HG02571 (cell line): ENCODE results near the gene STK4.
"Not testable (repeated sequence)": the region's sequence is repeated elsewhere in the genome, so short reads cannot be mapped to it uniquely, and the experiment has no call there.

Experiments used
- ATAC-seq: cut with Tn5 transposase; IDR thresholded peaks from one replicate; pipeline ENCODE4 v1.9.1; 2021; ENCODE audit warnings: mild to moderate bottlenecking, moderate library complexity; ENCODE audit not compliant: unreplicated experiment

STK4 gene

DNA sequence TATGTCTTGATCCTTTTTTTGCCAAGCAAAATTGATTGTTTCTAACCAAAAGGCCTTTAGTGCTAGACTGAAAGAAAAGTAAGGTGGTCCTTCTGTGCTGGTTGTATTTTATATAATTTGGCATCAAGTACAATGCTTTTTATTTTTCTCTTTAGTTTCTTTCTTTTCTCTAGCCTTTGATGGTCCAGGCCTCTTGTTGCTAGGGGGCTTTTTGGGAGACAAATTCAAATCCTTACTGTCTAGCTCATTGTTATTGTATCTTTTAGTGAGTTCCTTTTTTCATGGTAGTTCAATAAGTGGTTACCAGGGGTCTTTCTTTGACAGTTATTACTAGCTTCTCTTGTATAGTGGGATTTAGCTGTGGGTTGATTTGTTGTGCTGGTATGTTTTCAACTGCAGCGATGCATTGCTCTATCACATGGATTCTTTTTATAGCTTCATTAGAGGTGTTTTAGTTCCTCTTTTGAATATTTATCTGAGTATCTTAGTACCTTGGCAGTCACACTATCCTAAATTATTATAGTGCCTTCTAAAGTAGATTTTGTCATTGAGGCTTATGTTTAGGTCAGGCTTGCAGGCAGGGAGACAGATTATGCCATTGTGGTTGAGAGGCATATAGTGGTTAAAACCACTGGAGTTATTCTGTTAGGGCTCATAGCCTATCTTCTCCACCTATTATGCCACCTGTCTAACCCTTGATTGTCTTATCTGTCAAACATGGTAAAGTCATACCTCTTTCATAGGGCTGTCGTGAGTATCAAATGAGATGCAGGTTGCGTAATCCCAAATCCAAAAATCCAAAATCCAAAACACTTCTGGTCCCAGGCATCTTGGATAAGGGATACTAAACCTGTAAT lies 85.1 kb downstream of the STK4 start:
- ATAC-seq, result no peak

DNA sequence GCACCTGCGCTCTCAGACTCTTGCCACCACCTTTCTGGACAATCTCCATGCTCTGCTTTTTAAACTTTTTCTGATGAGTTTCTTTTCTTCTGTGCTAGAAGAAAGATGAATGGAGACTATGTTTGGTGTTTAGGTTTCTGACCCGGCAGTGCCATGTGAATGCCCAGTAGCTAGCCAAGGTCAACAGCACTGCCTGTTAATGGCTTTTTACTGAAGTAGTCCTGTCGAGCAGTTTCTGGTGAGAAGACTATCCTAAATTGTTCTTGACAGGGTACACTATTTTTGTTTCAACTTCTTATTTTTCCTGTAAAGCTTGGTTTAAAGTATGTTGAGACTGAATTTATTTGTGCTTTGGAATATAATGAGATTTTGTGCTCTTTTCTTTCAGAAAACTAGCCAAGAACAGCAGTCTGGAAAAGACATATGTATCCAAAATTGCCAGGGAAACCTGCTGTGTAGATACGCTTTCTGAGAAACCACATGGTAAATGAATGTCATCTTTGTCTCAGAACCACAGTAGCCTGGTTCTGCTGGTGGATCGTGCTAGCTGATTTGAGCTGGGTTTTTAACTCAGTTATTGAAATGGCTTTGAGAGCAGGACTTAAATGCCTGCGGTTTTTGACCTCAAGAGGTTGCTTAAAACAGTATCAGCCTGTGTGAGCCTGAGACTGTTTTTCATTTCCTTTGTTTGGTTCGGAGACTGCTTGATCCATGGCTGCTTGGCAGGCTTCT lies 86.6 kb downstream of the STK4 start:
- no peak for ATAC-seq

DNA sequence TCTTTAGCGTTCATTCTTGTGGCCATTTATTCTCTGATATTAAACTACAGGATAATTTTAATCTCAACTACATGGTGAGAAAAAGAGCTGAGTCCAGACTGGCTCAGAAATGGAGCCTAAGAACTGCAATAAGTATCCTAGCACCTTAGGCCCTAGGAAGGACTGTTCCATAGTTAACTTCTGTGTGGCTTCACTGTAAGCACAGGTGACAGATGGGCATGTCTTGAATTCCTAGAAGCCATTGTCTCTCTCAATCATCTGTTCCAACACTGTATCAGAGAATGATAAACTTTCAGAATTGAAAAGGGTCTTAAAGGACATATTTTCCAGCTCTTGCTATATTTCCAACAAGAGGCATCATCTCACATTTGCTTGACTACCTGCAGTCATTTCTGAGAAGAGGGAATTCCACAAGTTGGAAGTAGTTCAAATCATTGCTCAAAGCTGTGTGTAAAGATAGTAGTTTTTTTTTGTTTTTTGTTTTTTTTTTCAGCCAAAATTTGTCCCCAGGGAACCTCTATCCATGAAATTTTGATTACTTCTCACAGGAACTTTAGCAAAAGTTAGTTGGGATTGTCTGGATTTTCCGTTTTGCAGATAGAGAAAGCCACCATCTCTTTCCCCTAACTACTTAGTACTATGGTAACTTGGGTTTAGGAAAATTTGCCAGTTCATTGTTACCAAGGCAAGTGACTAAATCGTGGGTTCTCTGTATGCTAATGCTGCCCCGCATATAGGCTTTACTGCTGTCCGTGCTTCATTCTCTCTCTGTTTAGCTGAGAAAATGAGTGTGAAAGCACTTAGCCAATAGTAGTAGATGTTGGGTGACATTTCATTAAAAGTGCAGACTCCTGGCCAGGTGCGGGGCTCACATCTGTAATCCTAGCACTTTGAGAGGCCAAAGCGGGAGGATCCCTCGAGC lies 87.4 kb downstream of the STK4 start:
- no peak for ATAC-seq

DNA sequence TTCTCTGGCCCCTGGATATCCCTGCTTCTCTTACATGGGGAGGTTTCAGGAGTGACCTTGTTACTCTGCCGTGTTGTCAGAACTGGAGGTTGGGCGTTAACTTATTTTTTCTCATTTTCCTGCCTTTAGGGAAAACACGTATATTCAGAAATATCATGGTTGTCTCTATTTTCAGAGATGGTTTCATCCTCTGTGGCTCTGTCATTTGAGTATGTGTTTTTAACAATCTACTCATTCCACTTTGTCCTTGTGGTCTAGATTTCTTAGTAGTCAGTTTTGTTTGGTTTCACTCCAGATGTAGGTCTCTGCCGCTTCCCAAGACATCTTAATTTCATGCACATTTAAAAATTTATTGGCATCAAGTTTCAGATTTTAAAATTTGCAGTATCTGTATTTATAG lies 88.7 kb downstream of the STK4 start:
- no peak for ATAC-seq

DNA sequence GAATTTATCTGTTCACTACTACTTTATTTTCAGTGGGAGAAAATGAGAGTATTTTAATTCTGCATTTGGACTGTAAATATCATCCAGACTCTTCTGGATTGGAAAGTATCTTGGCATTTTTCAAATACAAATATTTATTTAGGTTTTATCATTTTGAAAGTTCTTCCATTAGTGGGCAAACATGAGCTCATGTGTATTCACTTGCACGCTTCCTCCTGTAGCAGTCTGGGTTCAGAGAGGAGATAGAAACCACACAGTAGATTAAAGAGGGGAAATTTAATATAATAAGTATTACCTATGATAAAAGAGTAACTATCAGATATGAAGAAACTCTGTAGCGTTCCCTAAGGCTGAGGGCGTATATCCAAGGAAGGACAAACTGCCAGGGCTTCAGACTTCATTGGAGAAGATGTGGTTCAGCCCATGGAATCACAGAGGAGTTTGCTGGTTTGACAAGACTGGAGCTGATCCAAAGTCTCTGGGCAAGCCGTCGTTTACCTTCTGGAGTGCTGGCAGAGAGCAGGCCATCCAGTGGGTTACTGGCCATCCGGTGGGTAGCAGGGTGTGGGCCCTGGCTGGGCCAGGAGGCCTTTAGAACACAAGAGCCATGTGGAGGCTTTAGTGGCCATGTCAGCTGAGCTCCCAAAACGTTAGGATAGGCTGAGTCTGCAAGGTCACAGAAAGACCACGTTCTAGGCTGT lies 90.3 kb downstream of the STK4 start:
- no peak for ATAC-seq

DNA sequence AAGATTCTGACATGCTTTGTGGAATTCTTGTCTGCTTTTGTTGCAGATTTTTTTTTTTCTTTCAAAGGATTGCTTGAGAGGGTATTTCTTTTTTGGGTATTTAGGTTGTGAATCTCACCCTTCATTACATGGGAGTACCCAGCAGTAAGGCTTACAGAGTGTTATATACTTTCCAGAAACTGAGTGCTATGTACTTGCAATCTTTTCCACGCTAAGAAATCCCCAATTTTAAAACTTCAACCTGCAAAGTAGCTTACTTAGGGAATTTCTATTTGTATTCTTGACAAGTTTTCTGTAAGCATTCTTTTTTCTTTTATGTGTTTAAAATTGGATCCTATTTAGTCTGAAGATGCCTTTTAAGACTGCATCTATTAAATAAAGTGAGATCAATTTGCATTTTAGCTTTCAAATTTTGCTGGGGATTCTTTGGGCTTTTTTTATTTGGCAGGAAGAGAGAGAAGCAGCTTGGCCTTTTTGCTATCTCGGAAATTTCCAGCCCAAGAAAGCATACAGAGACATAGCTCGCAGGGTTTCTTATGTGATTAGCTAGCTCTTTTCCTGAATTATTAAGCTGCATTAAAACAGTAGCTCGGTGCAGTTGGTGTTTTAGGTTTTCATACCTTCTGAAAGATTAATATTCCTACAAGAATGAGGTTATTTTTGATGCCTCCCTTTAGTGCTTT lies 92.0 kb downstream of the STK4 start:
- no peak for ATAC-seq

DNA sequence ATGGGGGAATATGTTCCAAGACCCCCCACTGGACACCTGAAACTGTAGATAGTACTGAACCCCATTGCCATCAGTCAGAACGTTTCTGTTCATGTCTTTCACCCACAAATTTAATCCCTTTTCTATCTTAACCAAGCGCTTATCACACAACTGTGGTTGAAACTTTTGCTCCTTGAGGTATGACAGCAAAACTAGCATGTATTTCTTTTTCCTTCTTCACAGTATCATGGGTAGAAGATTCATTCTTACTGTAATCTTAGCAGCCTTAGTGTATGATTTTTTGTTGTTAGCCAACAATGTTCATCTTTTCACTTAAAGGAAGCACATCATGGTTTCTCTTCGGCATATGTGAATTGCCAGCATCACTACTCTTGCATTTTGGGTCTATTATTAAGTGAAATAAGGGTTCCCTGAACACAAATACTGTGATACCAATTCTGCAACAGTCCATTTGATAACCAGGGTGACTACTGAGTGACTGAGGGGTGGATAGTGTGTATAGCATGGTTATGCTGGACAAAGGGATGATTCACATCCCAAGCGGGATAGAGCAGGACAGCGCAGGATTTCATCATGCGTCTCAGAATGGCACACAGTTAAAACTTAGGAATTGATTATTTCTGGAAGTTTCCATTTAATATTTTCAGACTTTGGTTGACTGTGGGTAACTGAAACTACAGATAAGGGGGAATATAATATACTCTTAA lies 92.9 kb downstream of the STK4 start:
- no peak for ATAC-seq

DNA sequence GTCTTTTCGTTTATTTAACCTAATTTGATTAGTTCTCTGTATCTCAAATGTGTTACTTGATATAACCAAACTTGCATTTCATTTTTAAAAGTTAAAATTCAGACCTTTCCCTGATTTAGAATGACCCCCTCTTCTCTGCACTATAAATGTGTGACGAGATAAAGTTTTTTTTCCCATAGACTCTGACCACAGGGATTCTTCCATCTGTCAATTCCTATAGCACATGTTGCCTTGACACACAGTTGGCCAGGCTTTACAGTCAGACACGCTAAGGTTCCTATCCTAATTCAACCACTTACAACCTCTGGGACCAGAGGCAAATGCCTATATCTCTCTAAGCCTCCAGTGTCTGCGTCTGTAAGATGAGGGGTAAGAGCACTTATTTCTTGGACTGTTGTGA lies 94.0 kb downstream of the STK4 start:
- ATAC-seq, result no peak

DNA sequence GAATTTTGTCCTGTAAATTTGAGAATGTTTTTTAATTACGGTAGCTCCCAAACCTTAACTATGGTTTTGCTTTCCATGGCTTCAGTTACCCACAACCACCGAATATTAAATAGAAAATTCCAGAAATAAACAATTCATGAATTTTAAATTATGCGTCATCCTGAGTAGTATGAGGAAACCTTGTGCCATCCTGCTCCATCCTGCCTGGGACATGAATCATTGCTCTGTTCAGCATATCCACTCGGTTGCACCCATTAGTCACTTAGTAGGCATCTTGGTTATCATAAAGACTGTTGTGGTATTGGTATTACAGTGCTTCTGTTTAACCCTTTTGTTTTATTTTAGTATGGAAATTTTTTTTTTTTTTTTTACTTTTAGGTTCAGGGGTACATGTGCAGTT lies 94.9 kb downstream of the STK4 start:
- ATAC-seq, result no peak

DNA sequence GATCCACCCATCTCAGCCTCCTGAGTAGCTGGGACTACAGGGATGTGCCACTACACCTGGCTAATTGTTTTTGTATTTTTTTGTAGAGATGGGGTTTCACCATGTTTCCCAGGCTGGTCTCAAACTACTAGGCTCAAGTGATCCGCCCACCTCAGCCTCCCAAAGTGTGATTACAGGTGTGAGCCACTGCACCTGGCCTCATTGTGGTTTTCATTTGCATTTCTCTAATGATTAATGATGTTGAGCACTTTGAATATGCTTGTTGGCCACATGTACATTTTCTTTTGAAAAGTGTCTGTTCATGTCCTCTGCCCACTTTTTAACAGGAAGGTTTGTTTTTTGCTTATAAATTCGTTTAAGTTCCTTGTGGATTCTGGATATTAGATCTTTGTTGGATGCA lies 96.8 kb downstream of the STK4 start:
- not testable (repeated sequence) for ATAC-seq

DNA sequence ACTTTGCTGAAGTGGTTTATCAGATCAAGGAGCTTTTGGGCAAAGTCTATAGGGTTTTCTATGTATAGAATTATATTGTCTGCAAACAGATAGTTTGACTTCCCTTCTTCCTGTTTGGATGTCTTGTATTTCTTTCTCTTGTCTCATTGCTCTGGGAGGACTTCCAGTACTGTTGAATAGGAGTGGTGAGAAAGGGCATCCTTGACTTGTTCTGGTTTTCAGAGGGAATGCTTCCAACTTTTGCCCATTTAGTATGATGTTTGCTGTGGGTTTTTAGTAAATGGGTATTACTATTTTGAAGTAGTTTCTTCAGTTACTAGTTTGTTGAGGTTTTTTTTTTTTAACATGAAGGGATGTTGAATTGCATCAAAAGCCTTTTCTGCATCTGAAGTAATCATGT lies 98.5 kb downstream of the STK4 start:
- no peak for ATAC-seq

DNA sequence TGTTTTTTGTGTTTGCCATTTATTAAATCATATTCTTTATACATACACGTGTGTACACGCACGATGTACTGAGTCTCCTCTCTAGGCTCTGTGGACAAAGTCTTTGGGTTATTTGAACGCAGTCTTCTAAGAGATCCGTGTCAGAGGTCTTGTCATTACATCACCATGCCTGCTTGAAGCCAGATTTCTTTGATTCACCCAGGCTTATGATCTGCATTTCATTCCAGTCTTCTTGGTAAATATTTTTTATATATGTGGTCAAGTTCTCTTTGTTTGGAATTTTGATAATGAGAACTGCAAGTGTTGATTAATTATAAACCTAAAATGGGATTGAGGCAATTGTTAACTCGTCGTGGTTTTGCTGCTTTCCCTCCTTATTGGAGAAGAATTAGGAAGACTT lies 100.1 kb downstream of the STK4 start:
- ATAC-seq, result no peak

DNA sequence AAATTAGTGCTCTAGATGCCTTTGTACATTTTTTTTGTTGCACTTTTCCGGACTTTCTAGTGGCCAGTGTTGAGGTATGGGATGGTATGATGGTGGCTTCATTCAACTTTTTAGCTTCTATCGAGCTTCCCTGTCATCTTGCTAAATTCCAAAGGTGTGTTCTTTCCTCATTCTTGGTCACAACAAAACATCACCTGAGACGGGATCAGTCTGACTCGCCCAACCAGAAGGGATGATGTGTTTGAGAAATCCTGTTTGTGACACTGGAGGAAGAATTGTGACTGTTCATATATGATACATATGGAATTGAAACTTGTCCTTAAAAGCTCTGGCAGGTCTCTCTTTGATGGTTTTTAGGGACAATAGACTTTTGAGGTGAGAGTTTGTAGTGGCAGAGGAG lies 100.8 kb downstream of the STK4 start:
- ATAC-seq, result no peak

DNA sequence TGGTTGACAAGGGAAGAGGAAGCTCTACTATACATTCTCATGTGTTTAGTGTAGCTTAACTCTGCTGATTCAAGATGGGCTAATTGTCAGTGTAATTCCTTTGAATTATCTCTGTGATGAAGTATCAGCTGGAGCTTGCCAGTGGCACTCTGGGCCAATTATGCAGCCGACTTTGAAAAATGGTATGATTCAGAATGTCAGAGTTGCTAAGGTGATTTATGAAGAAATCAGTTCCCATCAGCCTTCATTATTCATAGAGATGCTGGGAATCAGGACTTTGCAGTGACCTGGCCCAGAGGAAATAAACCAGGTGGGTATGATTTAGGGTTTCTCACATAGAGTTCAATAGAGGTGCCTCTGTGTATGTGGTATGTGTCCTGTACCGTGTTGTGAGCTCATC lies 101.2 kb downstream of the STK4 start:
- ATAC-seq, result no peak

DNA sequence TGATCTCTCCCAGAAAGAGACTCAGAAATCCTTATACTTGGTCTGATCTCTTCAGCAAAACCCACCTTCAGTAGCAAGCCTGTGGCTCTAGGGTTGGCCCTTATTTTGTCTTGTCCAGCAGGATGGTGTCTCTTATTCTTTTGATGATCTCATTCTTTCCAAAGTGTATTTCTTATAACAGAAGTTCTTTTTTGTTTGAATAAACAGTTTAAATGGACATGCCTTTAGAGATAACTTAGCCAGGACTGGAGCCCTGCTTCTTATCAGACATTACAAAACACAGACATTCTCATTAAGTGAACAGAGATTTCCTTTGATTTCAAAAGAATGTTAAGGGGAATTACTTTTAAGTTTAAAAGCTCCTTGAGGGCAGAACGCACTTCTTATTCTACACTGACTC lies 102.9 kb downstream of the STK4 start:
- no peak for ATAC-seq

DNA sequence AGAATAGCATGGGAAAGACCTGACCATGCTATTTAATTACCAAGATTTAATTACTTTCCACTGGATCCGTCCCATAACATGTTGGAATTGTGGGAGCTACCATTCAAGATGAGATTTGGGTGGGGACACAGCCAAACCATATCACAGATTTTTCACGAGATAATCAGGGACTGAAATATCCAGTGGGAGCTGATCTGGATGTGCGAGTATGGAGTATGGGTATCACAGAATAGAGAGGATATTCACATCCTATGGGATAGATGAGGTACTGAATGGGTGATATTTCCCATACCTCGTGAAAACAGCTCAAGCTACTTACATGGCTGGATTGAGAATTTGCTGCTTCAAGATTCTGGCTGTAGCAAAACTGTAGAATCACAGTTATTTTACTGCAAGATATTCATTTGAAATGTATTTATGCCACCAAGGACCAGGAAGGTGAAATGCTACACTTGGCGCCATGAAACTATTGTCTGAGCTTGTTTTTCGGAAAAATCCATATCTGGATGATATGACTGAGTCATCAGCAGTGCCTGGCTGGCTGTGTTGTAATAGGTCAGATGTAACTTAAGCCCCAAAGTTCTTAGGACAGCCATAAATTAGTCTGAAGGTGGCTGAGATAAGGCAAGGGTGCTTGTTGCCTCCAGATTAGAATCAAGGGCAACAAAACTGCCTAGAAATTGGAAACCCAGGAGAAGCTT lies 104.8 kb downstream of the STK4 start:
- ATAC-seq, result no peak

DNA sequence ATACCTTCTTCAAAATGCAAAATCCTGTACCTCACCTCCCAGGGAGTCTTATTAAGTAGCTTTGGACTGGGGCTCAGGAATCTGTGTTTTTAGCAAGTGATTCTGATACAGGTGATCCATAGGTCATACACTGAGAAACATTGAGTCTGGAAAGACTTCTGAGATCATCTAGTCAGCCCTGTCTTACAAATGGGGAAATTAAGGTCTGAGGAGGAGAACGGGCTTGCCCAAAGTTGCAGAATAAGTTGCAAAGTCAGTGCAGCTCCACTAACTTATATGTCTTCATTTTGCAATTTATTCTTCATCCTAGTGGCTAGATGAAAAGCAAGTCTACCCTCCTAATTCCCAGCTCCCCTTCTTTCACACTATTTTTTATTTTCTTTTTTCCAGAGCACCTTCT lies 105.8 kb downstream of the STK4 start:
- no peak for ATAC-seq

DNA sequence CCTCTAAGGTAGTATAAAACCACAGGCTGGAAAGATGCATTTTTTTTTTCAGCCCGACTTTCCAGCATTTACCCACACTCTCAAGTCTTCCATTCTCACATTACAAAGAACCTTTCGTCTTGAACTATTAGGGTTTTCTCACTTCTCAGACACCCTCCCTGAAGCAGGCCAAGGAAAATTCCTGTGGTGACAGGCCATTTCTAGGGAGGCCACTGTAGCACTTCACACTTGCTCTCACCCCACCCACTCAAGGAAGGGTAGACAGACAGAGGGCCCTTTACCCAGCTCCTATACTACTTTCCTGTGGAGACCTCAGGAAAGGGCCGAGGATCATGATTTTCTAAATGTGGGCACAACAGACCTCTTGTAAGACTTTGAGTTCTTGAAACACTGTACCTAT lies 106.9 kb downstream of the STK4 start:
- no peak for ATAC-seq

DNA sequence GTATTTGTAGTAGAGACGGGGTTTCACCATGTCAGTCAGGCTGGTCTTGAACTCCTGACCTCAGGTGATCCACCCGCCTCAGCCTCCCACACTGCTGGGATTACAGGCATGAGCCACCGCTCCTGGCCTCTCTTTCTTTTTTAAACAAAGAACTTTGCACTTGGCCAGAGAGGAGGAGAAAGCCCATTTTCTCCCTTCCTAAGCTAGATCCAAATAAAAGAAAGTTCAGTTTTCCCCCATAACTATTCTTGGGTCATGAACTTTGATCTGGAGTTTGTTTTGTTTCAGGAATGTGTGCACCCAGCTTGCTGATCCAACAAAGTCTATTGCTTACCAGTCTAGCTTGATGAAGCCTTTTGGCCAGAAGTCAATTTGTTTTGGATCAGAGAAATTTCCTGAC lies 111.2 kb downstream of the STK4 start:
- no peak for ATAC-seq
